PC-9 (cell line): ENCODE results near the gene ACTG1.

Experiments used
- CTCF ChIP-seq: fragments of 200-600 bp; sonication (generic); conservative IDR thresholded peaks from 2 replicates; pipeline ENCODE4 v1.6.1; 2017; ENCODE audit warnings: mixed run types, antibody characterized with exemption, mild to moderate bottlenecking, moderate library complexity
- EZH2 ChIP-seq: fragments of 200-600 bp; sonication (generic); IDR thresholded peaks from 2 replicates; pipeline ENCODE4 v1.8.0; 2017; ENCODE audit warnings: antibody characterized with exemption, low read depth

- TF ChIP-seq CTCF (no peak), EZH2 (no peak)
Observed at GRCh38 chr17:81468111-81468769, 44.4 kb downstream of the ACTG1 start.
